Ovary (tissue), 3 donors: Measurements from ENCODE around the gene TNS4.

ENCODE experiments used
- EP300 ChIP-seq: sonication (generic); formaldehyde crosslinking; IDR thresholded peaks from one replicate; pipeline ENCODE4 v1.6.1; 2017; ENCODE audit warnings: antibody characterized with exemption
- POLR2A ChIP-seq: fragments of 450-650 bp; IDR thresholded peaks from one replicate; pipeline ENCODE4 v1.6.1; 2017; ENCODE audit warnings: antibody characterized with exemption, mild to moderate bottlenecking, moderate library complexity
- TF ChIP-seq, protein P1 (sequence below), 3 donors: fragments of 450-650 bp in 2 of 3; fragments of 200-600 bp in 1 of 3; IDR thresholded peaks; one replicate each; pipeline versions ENCODE4 v1.5.1 to v1.8.0; 2016 to 2022; ENCODE audit warnings: antibody characterized with exemption in 3 of 3, mild to moderate bottlenecking in 1 of 3
- donor health status: DM: no; HTN: no; CAD: no.

DNA sequence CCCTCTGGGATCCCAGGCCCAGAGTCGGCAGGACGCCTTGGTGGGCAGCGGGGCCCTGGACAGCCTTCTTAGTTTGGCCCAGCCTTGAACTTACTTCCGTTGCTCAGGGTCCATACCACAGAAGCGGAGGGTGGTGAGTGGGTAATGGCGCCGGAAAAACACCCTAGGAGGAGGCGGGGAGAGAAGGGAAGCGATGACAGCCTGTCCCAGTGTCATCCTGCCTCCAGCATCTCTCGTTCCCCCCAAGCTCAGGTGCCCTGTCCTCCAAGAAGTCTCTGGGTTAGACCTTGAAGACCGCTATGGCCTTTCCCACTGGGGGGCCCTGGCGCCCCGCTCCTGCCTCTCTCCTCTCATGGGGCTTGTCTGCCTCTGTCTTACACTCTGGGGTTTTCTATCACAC lies 22.9 kb downstream of the TNS4 start:
- TF ChIP-seq, protein P1, sequence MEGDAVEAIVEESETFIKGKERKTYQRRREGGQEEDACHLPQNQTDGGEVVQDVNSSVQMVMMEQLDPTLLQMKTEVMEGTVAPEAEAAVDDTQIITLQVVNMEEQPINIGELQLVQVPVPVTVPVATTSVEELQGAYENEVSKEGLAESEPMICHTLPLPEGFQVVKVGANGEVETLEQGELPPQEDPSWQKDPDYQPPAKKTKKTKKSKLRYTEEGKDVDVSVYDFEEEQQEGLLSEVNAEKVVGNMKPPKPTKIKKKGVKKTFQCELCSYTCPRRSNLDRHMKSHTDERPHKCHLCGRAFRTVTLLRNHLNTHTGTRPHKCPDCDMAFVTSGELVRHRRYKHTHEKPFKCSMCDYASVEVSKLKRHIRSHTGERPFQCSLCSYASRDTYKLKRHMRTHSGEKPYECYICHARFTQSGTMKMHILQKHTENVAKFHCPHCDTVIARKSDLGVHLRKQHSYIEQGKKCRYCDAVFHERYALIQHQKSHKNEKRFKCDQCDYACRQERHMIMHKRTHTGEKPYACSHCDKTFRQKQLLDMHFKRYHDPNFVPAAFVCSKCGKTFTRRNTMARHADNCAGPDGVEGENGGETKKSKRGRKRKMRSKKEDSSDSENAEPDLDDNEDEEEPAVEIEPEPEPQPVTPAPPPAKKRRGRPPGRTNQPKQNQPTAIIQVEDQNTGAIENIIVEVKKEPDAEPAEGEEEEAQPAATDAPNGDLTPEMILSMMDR (IDR thresholded peaks at IDR 0.05) = no peak
- TF ChIP-seq POLR2A (no peak), EP300 (no peak)
